Astrocyte (in vitro differentiated cells and primary cell): ENCODE measurements around the gene SMARCA4. TPM values are rescaled to one million over a fixed set of nuclear protein-coding genes. Genes with fewer than 3 reads are reported as not detected.

ENCODE experiments used
- DNase-seq: peaks from one replicate; pipeline ENCODE4 v3.0.0-alpha.2; 2010; ENCODE audit warnings: low read depth
- FAIRE-seq: peaks from 2 replicates; lab custom pipeline; 2011; peaks lifted over from hg19 to GRCh38; lab: Jason Lieb, UNC
- H2AFZ ChIP-seq: 2 replicates; pipeline ENCODE4 v1.6.0; 2012; ENCODE audit warnings: low read depth, low read length, inconsistent platforms
- H3K27ac ChIP-seq: 2 replicates; pipeline ENCODE4 v1.5.1; 2011; ENCODE audit warnings: low read depth, low read length, inconsistent platforms
- H3K27me3 ChIP-seq: 2 replicates; pipeline ENCODE4 v1.6.0; 2011; ENCODE audit warnings: low read length, inconsistent platforms; ENCODE audit not compliant: insufficient read depth
- H3K36me3 ChIP-seq: 2 replicates; pipeline ENCODE4 v1.5.1; 2011; ENCODE audit warnings: low read length, inconsistent platforms; ENCODE audit not compliant: insufficient read depth
- H3K4me1 ChIP-seq: 2 replicates; pipeline ENCODE4 v1.5.1; 2011; ENCODE audit warnings: low read length, inconsistent platforms; ENCODE audit not compliant: insufficient read depth
- H3K4me2 ChIP-seq: 2 replicates; pipeline ENCODE4 v1.6.0; 2012; ENCODE audit warnings: low read length, inconsistent platforms
- H3K4me3 ChIP-seq: 2 replicates; pipeline ENCODE4 v1.5.1; 2011; ENCODE audit warnings: low read depth, mild to moderate bottlenecking, low read length, inconsistent platforms; ENCODE audit not compliant: insufficient read depth
- H3K79me2 ChIP-seq: 2 replicates; pipeline ENCODE4 v1.6.0; 2012; ENCODE audit warnings: mild to moderate bottlenecking, low read length, inconsistent platforms; ENCODE audit not compliant: insufficient read depth
- H3K9ac ChIP-seq: 2 replicates; pipeline ENCODE4 v1.6.0; 2012; ENCODE audit warnings: mild to moderate bottlenecking, low read length, inconsistent platforms
- H3K9me3 ChIP-seq: 2 replicates; pipeline ENCODE4 v1.5.1; 2012; ENCODE audit warnings: low read depth, mild to moderate bottlenecking, low read length, inconsistent platforms; ENCODE audit not compliant: insufficient read depth
- H4K20me1 ChIP-seq: 2 replicates; pipeline ENCODE4 v1.6.0; 2012; ENCODE audit warnings: low read length, inconsistent platforms; ENCODE audit not compliant: insufficient read depth
- H3K27ac Mint-ChIP-seq: one replicate; pipeline ENCODE4 v1.8.0; 2021; ENCODE audit warnings: mild to moderate bottlenecking, mixed read lengths; ENCODE audit not compliant: unreplicated experiment
- H3K27me3 Mint-ChIP-seq: one replicate; pipeline ENCODE4 v1.8.0; 2021; ENCODE audit warnings: low read depth, mixed read lengths; ENCODE audit not compliant: unreplicated experiment
- H3K36me3 Mint-ChIP-seq: one replicate; pipeline ENCODE4 v1.8.0; 2021; ENCODE audit warnings: low read depth, mixed read lengths; ENCODE audit not compliant: unreplicated experiment
- H3K4me1 Mint-ChIP-seq: one replicate; pipeline ENCODE4 v1.8.0; 2021; ENCODE audit warnings: low read depth, mixed read lengths; ENCODE audit not compliant: unreplicated experiment
- H3K4me3 Mint-ChIP-seq: one replicate; pipeline ENCODE4 v1.8.0; 2021; ENCODE audit warnings: mild to moderate bottlenecking, moderate library complexity, mixed read lengths; ENCODE audit not compliant: unreplicated experiment
- H3K9me3 Mint-ChIP-seq: one replicate; pipeline ENCODE4 v1.8.0; 2021; ENCODE audit warnings: mild to moderate bottlenecking, mixed read lengths; ENCODE audit not compliant: unreplicated experiment
- EZH2 ChIP-seq: IDR thresholded peaks from 2 replicates; pipeline ENCODE4 v1.6.1; 2012; ENCODE audit warnings: mild to moderate bottlenecking, low read length, inconsistent platforms; ENCODE audit not compliant: insufficient read depth
- total RNA-seq: library from RNA; stranded (reverse); gene quantifications from 2 replicates; pipeline ENCODE4 v1.2.1, GENCODE V29; 2021
- TF ChIP-seq, protein P1 (sequence below): IDR thresholded peaks from 2 replicates; pipeline ENCODE4 v1.5.1; 2011; ENCODE audit warnings: low read depth, mild to moderate bottlenecking, inconsistent platforms, low read length, moderate library complexity; ENCODE audit not compliant: insufficient read depth

The SMARCA4 gene
- total RNA-seq, 1 donor from 2014 or later, result 159 TPM

DNA sequence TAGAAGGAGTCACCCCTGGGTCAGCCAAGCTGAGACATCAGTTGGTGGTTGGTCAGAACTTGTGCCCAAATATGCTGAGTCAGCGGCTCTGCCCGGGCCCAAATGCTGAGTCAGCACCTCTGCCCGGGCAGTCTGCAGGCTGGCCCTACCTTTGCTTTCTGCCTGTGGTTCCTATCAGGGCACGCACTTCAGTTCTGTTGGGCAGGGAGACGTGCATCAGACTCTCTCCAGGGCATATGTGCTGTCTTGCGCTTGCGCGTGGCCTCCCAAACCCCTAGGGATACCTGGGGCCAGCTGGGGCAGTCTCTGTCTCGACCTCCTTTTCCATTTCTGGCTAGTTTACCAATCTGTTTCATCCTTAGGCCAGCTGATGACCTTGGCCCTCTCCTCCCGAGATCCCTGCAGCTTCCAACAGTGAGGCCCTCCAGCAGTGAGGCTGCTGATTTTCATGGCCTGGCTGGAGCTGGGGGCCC, 104.0 kb downstream of the SMARCA4 start:
- Mint-ChIP-seq H3K9me3 (no peaks in the 10 kb centered on the region), H3K27me3 (no peaks in the 10 kb centered on the region), H3K4me3 (peak overlapping the region; percentile 9), H3K4me1 (no peaks in the 10 kb centered on the region), H3K27ac (no peak overlapping the region), H3K36me3 (peaks cover 19% of the 10 kb centered on the region)
- Histone ChIP-seq H2AFZ (no peak overlapping the region), H3K27me3 (no peaks in the 10 kb centered on the region), H3K9me3 (no peaks in the 10 kb centered on the region), H3K36me3 (peaks cover 17% of the 10 kb centered on the region), H3K27ac (no peak overlapping the region), H4K20me1 (peaks cover 4% of the 10 kb centered on the region), H3K4me3 (no peak overlapping the region), H3K9ac (no peak overlapping the region), H3K4me2 (no peak overlapping the region), H3K79me2 (no peaks in the 10 kb centered on the region), H3K4me1 (no peaks in the 10 kb centered on the region)
- no peak for FAIRE-seq
- DNase-seq, result no peak
- TF ChIP-seq, protein P1, sequence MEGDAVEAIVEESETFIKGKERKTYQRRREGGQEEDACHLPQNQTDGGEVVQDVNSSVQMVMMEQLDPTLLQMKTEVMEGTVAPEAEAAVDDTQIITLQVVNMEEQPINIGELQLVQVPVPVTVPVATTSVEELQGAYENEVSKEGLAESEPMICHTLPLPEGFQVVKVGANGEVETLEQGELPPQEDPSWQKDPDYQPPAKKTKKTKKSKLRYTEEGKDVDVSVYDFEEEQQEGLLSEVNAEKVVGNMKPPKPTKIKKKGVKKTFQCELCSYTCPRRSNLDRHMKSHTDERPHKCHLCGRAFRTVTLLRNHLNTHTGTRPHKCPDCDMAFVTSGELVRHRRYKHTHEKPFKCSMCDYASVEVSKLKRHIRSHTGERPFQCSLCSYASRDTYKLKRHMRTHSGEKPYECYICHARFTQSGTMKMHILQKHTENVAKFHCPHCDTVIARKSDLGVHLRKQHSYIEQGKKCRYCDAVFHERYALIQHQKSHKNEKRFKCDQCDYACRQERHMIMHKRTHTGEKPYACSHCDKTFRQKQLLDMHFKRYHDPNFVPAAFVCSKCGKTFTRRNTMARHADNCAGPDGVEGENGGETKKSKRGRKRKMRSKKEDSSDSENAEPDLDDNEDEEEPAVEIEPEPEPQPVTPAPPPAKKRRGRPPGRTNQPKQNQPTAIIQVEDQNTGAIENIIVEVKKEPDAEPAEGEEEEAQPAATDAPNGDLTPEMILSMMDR, result no peak
- TF ChIP-seq EZH2, result no peak

- H3K4me1 Mint-ChIP-seq, result no peaks in the 10 kb centered on the region
- no peak overlapping the region for H3K9ac ChIP-seq
- no peaks in the 10 kb centered on the region for H3K4me1 ChIP-seq
- no peak overlapping the region for H3K4me2 ChIP-seq
- H3K36me3 Mint-ChIP-seq, result peaks cover 19% of the 10 kb centered on the region
- H3K27me3 Mint-ChIP-seq, result no peaks in the 10 kb centered on the region
- H3K36me3 ChIP-seq, result peaks cover 13% of the 10 kb centered on the region
- H3K27me3 ChIP-seq, result no peaks in the 10 kb centered on the region
- no peak overlapping the region for H3K27ac Mint-ChIP-seq
- no peaks in the 10 kb centered on the region for H3K9me3 ChIP-seq
- no peak overlapping the region for H3K4me3 Mint-ChIP-seq
- no peak overlapping the region for H3K4me3 ChIP-seq
- H4K20me1 ChIP-seq, result peaks cover 4% of the 10 kb centered on the region
- TF ChIP-seq EZH2, result no peak
- TF ChIP-seq, protein P1, result no peak
- H3K9me3 Mint-ChIP-seq, result no peaks in the 10 kb centered on the region
- H2AFZ ChIP-seq, result no peak overlapping the region
- DNase-seq (no peak), FAIRE-seq (no peak)
- H3K79me2 ChIP-seq, result no peaks in the 10 kb centered on the region
- H3K27ac ChIP-seq, result no peak overlapping the region
Observed at GRCh38 chr19:11066326-11066725, 105.5 kb downstream of the SMARCA4 start.

DNA sequence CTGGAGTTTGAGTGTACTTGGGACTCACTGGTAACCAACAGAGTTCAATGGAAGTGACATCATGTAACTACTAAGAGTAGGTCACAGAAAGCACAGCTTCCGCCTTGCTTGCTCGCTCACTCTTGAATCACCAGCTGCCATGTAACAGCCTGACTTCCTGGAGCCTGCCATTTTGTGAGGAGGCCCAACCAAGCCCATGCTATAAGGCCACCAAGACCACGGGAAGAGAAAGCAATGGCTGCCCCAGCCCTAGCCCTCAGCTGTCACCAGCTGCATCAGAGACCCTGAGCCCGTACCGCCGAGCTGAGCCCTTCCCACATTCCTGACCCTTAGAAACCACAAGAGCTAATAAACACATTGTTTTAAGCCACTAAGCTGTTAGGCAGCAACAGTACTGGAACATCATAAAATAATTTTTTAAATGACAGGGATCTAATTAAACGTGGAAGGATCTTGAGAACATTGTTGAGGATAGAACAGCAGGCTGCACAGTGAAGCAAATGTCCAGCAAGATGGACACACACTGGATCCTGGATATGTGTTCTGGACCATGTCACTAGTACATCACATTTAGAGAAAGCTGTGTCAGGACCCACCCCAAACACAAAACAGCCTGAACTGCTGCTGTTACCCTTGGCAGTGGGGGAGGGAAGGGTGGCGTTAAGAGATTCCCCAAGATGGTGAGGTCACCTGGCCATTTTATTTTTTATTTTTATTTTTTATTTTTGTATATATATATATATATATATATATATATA, 106.7 kb downstream of the SMARCA4 start:
- Histone ChIP-seq H3K4me1 (no peaks in the 10 kb centered on the region), H4K20me1 (peaks cover 4% of the 10 kb centered on the region), H3K9ac (no peak overlapping the region), H3K9me3 (no peaks in the 10 kb centered on the region), H3K36me3 (peaks cover 7% of the 10 kb centered on the region), H3K4me3 (no peak overlapping the region), H3K27ac (no peak overlapping the region), H3K79me2 (no peaks in the 10 kb centered on the region), H3K4me2 (no peak overlapping the region), H3K27me3 (no peaks in the 10 kb centered on the region), H2AFZ (no peak overlapping the region)
- no peak for TF ChIP-seq EZH2
- TF ChIP-seq, protein P1, result no peak
- no peaks in the 10 kb centered on the region for H3K9me3 Mint-ChIP-seq
- H3K27ac Mint-ChIP-seq, result no peak overlapping the region
- H3K36me3 Mint-ChIP-seq, result peaks cover 18% of the 10 kb centered on the region
- DNase-seq, result no peak
- H3K27me3 Mint-ChIP-seq, result no peaks in the 10 kb centered on the region
- FAIRE-seq, result no peak
- no peaks in the 10 kb centered on the region for H3K4me1 Mint-ChIP-seq
- H3K4me3 Mint-ChIP-seq, result no peak overlapping the region
